ENCODE measurements around the gene FRMPD1. TPM values are rescaled to one million over a fixed set of nuclear protein-coding genes. Genes with fewer than 3 reads are reported as not detected.

FRMPD1 gene
- total RNA-seq, 1 experiment from 2014 or later: 0.26 TPM

- TF ChIP-seq NFYB (CRISPR knock-in tag; conservative IDR thresholded peaks at IDR 0.05; ENCODE audit: low read depth): no peak
- no peak for TF ChIP-seq E2F4 (CRISPR knock-in tag; IDR thresholded peaks at IDR 0.05; ENCODE audit: borderline replicate concordance, low read depth)
- TF ChIP-seq JUN (CRISPR knock-in tag; IDR thresholded peaks at IDR 0.05): no peak
- no peak for TF ChIP-seq FOXK1 (CRISPR knock-in tag; IDR thresholded peaks at IDR 0.05)
- no peak for TF ChIP-seq ATF1 (CRISPR knock-in tag; IDR thresholded peaks at IDR 0.05)
- no peak for TF ChIP-seq EMX1 (CRISPR knock-in tag; IDR thresholded peaks at IDR 0.05)
- no peak for TF ChIP-seq ZMAT4 (CRISPR knock-in tag; IDR thresholded peaks at IDR 0.05)
- TF ChIP-seq ZNF317 (CRISPR knock-in tag; IDR thresholded peaks at IDR 0.05; ENCODE audit: borderline replicate concordance, low read depth): no peak
- TF ChIP-seq, protein P1, sequence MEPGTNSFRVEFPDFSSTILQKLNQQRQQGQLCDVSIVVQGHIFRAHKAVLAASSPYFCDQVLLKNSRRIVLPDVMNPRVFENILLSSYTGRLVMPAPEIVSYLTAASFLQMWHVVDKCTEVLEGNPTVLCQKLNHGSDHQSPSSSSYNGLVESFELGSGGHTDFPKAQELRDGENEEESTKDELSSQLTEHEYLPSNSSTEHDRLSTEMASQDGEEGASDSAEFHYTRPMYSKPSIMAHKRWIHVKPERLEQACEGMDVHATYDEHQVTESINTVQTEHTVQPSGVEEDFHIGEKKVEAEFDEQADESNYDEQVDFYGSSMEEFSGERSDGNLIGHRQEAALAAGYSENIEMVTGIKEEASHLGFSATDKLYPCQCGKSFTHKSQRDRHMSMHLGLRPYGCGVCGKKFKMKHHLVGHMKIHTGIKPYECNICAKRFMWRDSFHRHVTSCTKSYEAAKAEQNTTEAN (CRISPR knock-in tag; IDR thresholded peaks at IDR 0.05): no peak
- TF ChIP-seq NFE2L1 (CRISPR knock-in tag; IDR thresholded peaks at IDR 0.05): no peak
Measured at GRCh38 chr9:37663926-37664325, 13.2 kb downstream of the FRMPD1 start (continued).

GRCh38 chr9:37667706-37668105 is 17.0 kb downstream of the FRMPD1 start:
- DNase-seq (ENCODE audit: low spot score) (no peak), ATAC-seq (no peak)
- H3K4me3 Mint-ChIP-seq: no peak overlapping the region
- H3K27me3 Mint-ChIP-seq (ENCODE audit: low read depth): no peaks in the 10 kb centered on the region; the same call in none of the 2 replicates
- no peaks in the 10 kb centered on the region for H3K36me3 Mint-ChIP-seq
- POLR2A ChIA-PET: interaction anchor here (0.7 kb wide), 1 partner anchor 26 kb away, joined by 5 read pairs; no protein-coding TSS in a partner anchor
- CTCF ChIA-PET: interaction anchor here (0.7 to 3.3 kb wide), 18 partner anchors 11 to 133 kb away, joined by 3 to 16 read pairs (median 4); partner anchors contain the start of genes DCAF10, FBXO10, FRMPD1 and TOMM5
- peaks cover 43% of the 10 kb centered on the region for H3K4me1 Mint-ChIP-seq
- TF ChIP-seq ZMAT4 (CRISPR knock-in tag; IDR thresholded peaks at IDR 0.05) (no peak), FOXK1 (CRISPR knock-in tag; IDR thresholded peaks at IDR 0.05) (no peak), GTF2I (CRISPR knock-in tag; conservative IDR thresholded peaks at IDR 0.05) (no peak), CBFB (CRISPR knock-in tag; IDR thresholded peaks at IDR 0.05; ENCODE audit: low read depth) (no peak), ZSCAN18 (CRISPR knock-in tag; IDR thresholded peaks at IDR 0.05) (no peak), IRF2 (CRISPR knock-in tag; IDR thresholded peaks at IDR 0.05; ENCODE audit: borderline replicate concordance, low read depth) (no peak), AR (CRISPR knock-in tag; IDR thresholded peaks at IDR 0.05) (no peak), ZNF425 (CRISPR knock-in tag; conservative IDR thresholded peaks at IDR 0.05) (no peak), ZNF317 (CRISPR knock-in tag; IDR thresholded peaks at IDR 0.05; ENCODE audit: borderline replicate concordance, low read depth) (no peak), GRHL2 (CRISPR knock-in tag; IDR thresholded peaks at IDR 0.05; ENCODE audit: insufficient replicate concordance, severe bottlenecking) (no peak), JUN (CRISPR knock-in tag; IDR thresholded peaks at IDR 0.05) (no peak), NR2C2 (CRISPR knock-in tag; IDR thresholded peaks at IDR 0.05) (no peak), FOXJ3 (CRISPR knock-in tag; IDR thresholded peaks at IDR 0.05; ENCODE audit: borderline replicate concordance) (no peak), ZNF423 (CRISPR knock-in tag; IDR thresholded peaks at IDR 0.05) (no peak)
- TF ChIP-seq, protein P2, sequence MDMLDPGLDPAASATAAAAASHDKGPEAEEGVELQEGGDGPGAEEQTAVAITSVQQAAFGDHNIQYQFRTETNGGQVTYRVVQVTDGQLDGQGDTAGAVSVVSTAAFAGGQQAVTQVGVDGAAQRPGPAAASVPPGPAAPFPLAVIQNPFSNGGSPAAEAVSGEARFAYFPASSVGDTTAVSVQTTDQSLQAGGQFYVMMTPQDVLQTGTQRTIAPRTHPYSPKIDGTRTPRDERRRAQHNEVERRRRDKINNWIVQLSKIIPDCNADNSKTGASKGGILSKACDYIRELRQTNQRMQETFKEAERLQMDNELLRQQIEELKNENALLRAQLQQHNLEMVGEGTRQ (CRISPR knock-in tag; IDR thresholded peaks at IDR 0.05): no peak
- TF ChIP-seq, protein P3, sequence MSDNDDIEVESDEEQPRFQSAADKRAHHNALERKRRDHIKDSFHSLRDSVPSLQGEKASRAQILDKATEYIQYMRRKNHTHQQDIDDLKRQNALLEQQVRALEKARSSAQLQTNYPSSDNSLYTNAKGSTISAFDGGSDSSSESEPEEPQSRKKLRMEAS (CRISPR knock-in tag; IDR thresholded peaks at IDR 0.05): no peak
- no peak overlapping the region for H3K27ac Mint-ChIP-seq
- H3K9me3 Mint-ChIP-seq: peaks cover 4% of the 10 kb centered on the region; the same call in 1 of the 2 replicates
